A549 (cell line): ENCODE measurements around the gene SLC6A18.

Experiments
- HOXB13 ChIP-seq: fragments of 250-450 bp; sonication (Bioruptor Pico); IDR thresholded peaks from 2 replicates; pipeline ENCODE4 v1.5.0; 2020; ENCODE audit warnings: low read depth, mild to moderate bottlenecking, moderate library complexity
- JUNB ChIP-seq: fragments of >200 bp; sonication (Bioruptor Twin); formaldehyde crosslinking; IDR thresholded peaks from 2 replicates; pipeline ENCODE4 v1.6.1; 2016
- POLR2A ChIP-seq: IDR thresholded peaks from 2 replicates; pipeline ENCODE4 v1.6.1; 2012; ENCODE audit warnings: mild to moderate bottlenecking, low read length
- RAD21 ChIP-seq, 2 experiments: fragments of >200 bp in 1 of 2; sonication (Bioruptor Twin) in 1 of 2; formaldehyde crosslinking in 1 of 2; IDR thresholded peaks in 1 of 2; conservative IDR thresholded peaks in 1 of 2; 2 replicates in 1 of 2; 3 replicates in 1 of 2; pipeline ENCODE4 v1.6.1; 2012 to 2018; ENCODE audit warnings: inconsistent platforms in 1 of 2
- RCOR1 ChIP-seq: fragments of 150-350 bp; IDR thresholded peaks from 2 replicates; pipeline ENCODE4 v1.6.1; 2014; ENCODE audit warnings: antibody characterized with exemption, low read length, low read depth
- RFX5 ChIP-seq: fragments of 450-650 bp; IDR thresholded peaks from 2 replicates; pipeline ENCODE4 v1.7.1; 2014; ENCODE audit warnings: antibody characterized with exemption, mild to moderate bottlenecking, moderate library complexity
- TFCP2L1 ChIP-seq: fragments of 250-450 bp; sonication (Bioruptor Pico); IDR thresholded peaks from 2 replicates; pipeline ENCODE4 v1.5.0; 2021; ENCODE audit warnings: mild to moderate bottlenecking
- TP53 ChIP-seq: fragments of 250-450 bp; sonication (Bioruptor Pico); IDR thresholded peaks from 2 replicates; pipeline ENCODE4 v1.5.0; 2021; ENCODE audit warnings: mild to moderate bottlenecking, moderate library complexity

DNA sequence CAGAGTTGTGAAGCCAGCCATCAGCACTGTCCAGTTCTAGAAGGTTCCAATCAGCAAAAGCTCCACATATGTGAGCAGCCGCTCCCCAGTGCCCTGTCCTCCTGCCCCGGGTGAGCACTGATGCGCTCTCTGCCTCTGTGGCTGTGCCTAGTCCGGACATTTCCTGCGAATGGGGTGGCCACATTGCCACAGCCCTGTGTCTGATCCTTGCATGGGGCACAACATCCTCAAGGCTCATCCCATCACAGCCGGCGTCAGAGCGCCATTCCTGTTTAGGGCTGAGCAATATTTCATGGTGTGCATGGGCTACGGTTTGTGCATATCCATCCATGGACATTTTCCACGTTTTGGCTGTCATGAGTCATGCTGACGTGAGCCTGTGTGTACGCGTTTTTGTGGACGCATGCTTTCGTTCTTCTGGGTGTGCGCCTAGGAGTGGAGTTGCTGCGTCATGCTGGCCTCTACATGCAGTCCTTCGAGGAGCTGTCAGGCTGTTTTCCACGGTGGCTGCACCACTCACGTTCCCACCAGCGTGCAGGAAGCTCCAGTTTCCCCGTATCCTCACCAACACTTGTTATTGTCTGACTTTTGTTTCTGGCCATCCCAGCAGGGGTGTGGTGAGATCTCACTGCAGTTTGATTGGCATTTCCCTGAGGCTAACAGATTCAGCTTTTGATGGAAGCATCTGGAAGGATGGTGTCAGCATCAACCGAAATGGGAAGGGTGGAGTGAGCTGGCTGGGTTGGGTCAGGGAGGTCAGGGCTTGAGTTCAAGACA, 9.7 kb upstream of the SLC6A18 start:
- TF ChIP-seq RAD21 (conservative IDR thresholded peaks at IDR 0.05 in 1 of 2, IDR thresholded peaks at IDR 0.05 in 1 of 2) (no peak), HOXB13 (CRISPR knock-in tag) (no peak), RFX5 (no peak), TFCP2L1 (no peak), TP53 (CRISPR knock-in tag) (no peak), JUNB (no peak), RCOR1 (no peak), POLR2A (no peak)
